DOHH2 (cell line): Measurements from ENCODE around the gene ICAM5.

ENCODE experiments used
- H3F3A ChIP-seq: fragments of 200-600 bp; sonication (generic), shearing (Covaris generic); 2 replicates; pipeline ENCODE4 v1.6.0; 2016; ENCODE audit warnings: antibody characterized with exemption, mild to moderate bottlenecking; ENCODE audit not compliant: control insufficient read depth, insufficient read depth
- H3K27ac ChIP-seq: fragments of 200-600 bp; sonication (generic); 2 replicates; pipeline ENCODE4 v1.5.1; 2014; ENCODE audit warnings: low read depth, mild to moderate bottlenecking, low read length, moderate library complexity
- H3K27me3 ChIP-seq: fragments of 200-600 bp; sonication (generic); 2 replicates; pipeline ENCODE4 v1.6.1; 2014; ENCODE audit warnings: mild to moderate bottlenecking, low read length, mixed read lengths; ENCODE audit not compliant: control insufficient read depth
- H3K36me3 ChIP-seq: fragments of 200-600 bp; sonication (generic); 2 replicates; pipeline ENCODE4 v1.6.1; 2014; ENCODE audit warnings: mild to moderate bottlenecking, low read length, moderate library complexity, mixed read lengths; ENCODE audit not compliant: control insufficient read depth
- H3K4me1 ChIP-seq: fragments of 200-600 bp; sonication (generic); 2 replicates; pipeline ENCODE4 v1.6.1; 2014; ENCODE audit warnings: mild to moderate bottlenecking, low read length, mixed read lengths; ENCODE audit not compliant: control insufficient read depth
- H3K4me2 ChIP-seq: fragments of 200-600 bp; sonication (generic); 2 replicates; pipeline ENCODE4 v1.6.0; 2014; ENCODE audit warnings: mild to moderate bottlenecking, low read length, moderate library complexity
- H3K4me3 ChIP-seq: fragments of 200-600 bp; sonication (generic); 2 replicates; pipeline ENCODE4 v1.5.1; 2014; ENCODE audit warnings: mild to moderate bottlenecking, low read length, mixed read lengths
- H3K79me2 ChIP-seq: fragments of 200-600 bp; sonication (generic); 2 replicates; pipeline ENCODE4 v1.6.1; 2014; ENCODE audit warnings: mild to moderate bottlenecking, low read length, mixed read lengths; ENCODE audit not compliant: control insufficient read depth
- H3K9me2 ChIP-seq: fragments of 200-600 bp; sonication (generic); replicated peaks from 2 replicates; pipeline ENCODE4 v1.6.1; 2014; ENCODE audit warnings: mild to moderate bottlenecking, low read length, mixed read lengths; ENCODE audit not compliant: control insufficient read depth
- H3K9me3 ChIP-seq: fragments of 200-600 bp; sonication (generic); 2 replicates; pipeline ENCODE4 v1.6.1; 2014; ENCODE audit warnings: antibody characterized with exemption, low read length, mixed read lengths; ENCODE audit not compliant: control insufficient read depth, insufficient read depth
- H4K20me1 ChIP-seq: fragments of 200-600 bp; sonication (generic); 2 replicates; pipeline ENCODE4 v1.6.0; 2014; ENCODE audit warnings: low read depth, mild to moderate bottlenecking, antibody characterized with exemption, low read length, moderate library complexity; ENCODE audit not compliant: control insufficient read depth, insufficient read depth
- CTCF ChIP-seq: fragments of 200-600 bp; sonication (generic); IDR thresholded peaks from one replicate; pipeline ENCODE4 v1.5.1; 2014; ENCODE audit warnings: antibody characterized with exemption, mild to moderate bottlenecking, low read depth, low read length; ENCODE audit not compliant: poor library complexity, severe bottlenecking
- EZH2phosphoT487 ChIP-seq: fragments of 200-600 bp; sonication (generic); IDR thresholded peaks from 2 replicates; pipeline ENCODE4 v1.6.1; 2017; ENCODE audit warnings: borderline replicate concordance, mild to moderate bottlenecking, antibody characterized with exemption, low read length, moderate library complexity, mixed read lengths

The ICAM5 gene

GRCh38 chr19:10254244-10254643 lies 35.5 kb upstream of the ICAM5 start:
- peaks cover 9% of the 10 kb centered on the region; the same call in 1 of the 2 replicates for H3F3A ChIP-seq
- H3K4me1 ChIP-seq = peaks cover 48% of the 10 kb centered on the region
- no peak overlapping the region for H3K4me3 ChIP-seq
- H3K4me2 ChIP-seq = peak overlapping the region; percentile 92; the same call in 1 of the 2 replicates
- H3K9me2 ChIP-seq = no peaks in the 10 kb centered on the region
- no peak overlapping the region for H3K27ac ChIP-seq
- H3K36me3 ChIP-seq = peaks cover 65% of the 10 kb centered on the region
- H3K9me3 ChIP-seq = no peaks in the 10 kb centered on the region
- peaks cover 53% of the 10 kb centered on the region for H3K79me2 ChIP-seq
- H4K20me1 ChIP-seq = peaks cover 9% of the 10 kb centered on the region; the same call in 1 of the 2 replicates
- no peaks in the 10 kb centered on the region for H3K27me3 ChIP-seq
- TF ChIP-seq CTCF = no peak
- TF ChIP-seq EZH2phosphoT487 = no peak

GRCh38 chr19:10255358-10255757 lies 34.4 kb upstream of the ICAM5 start:
- peaks cover 9% of the 10 kb centered on the region; the same call in 1 of the 2 replicates for H4K20me1 ChIP-seq
- H3K4me2 ChIP-seq = no peak overlapping the region
- peaks cover 45% of the 10 kb centered on the region for H3K79me2 ChIP-seq
- peaks cover 11% of the 10 kb centered on the region; the same call in 1 of the 2 replicates for H3F3A ChIP-seq
- H3K27me3 ChIP-seq = no peaks in the 10 kb centered on the region
- no peaks in the 10 kb centered on the region for H3K9me2 ChIP-seq
- no peak overlapping the region for H3K27ac ChIP-seq
- no peaks in the 10 kb centered on the region for H3K9me3 ChIP-seq
- peaks cover 74% of the 10 kb centered on the region for H3K36me3 ChIP-seq
- no peak overlapping the region for H3K4me3 ChIP-seq
- no peak for TF ChIP-seq CTCF
- no peak for TF ChIP-seq EZH2phosphoT487
- peaks cover 37% of the 10 kb centered on the region for H3K4me1 ChIP-seq

- Histone ChIP-seq H3F3A (peaks cover 11% of the 10 kb centered on the region; the same call in 1 of the 2 replicates), H3K4me1 (peaks cover 26% of the 10 kb centered on the region), H3K9me3 (no peaks in the 10 kb centered on the region), H3K4me2 (no peak overlapping the region), H3K4me3 (no peak overlapping the region), H3K27ac (no peak overlapping the region), H3K36me3 (peaks cover 75% of the 10 kb centered on the region), H3K9me2 (no peaks in the 10 kb centered on the region), H4K20me1 (peaks cover 9% of the 10 kb centered on the region; the same call in 1 of the 2 replicates), H3K27me3 (no peaks in the 10 kb centered on the region), H3K79me2 (peaks cover 36% of the 10 kb centered on the region)
- TF ChIP-seq EZH2phosphoT487 = no peak
- TF ChIP-seq CTCF = no peak
Measured at GRCh38 chr19:10256551-10256950, 33.2 kb upstream of the ICAM5 start.
